ENCODE results near the gene ARMC6.

The ARMC6 gene

DNA sequence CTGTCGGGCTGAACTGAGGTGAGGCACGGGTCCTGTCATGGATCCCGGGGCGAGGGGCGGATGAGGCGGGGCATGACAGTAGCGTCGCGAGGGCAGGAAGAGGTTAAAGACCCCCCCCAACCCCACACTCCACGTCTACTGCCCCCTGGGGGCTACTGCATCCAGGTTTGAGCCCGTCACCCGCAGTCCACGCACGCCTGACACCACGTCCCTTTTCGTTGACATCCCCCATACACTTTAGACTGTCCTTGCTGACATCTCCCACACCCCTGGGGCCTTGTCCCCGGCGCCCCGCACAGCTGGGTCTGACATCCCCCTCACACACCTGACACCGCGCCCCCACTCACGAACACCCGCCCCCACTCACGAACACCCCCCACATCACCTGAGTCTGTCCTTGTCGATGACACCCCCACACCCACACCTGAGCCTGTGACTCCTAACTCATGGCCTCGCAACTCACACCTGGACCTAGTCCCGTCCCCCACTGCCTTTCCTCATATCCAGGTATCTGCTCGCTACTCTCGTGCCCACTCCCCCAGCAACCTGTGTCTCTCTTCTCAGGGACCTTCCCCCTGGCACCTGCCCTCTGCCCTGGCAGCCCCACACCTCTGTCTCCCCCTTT, 30.8 kb downstream of the ARMC6 start:
- Histone ChIP-seq H3K9me3 (ENCODE audit: insufficient read depth, low read length, severe bottlenecking) (no peaks in the 10 kb centered on the region), H3K9ac (ENCODE audit: low read depth, low read length) (peak overlapping the region; percentile 57), H3K27me3 (ENCODE audit: insufficient read depth, low read length, poor library complexity) (no peaks in the 10 kb centered on the region), H2AFZ (ENCODE audit: low read depth, low read length) (peak overlapping the region; percentile 46), H3K79me2 (ENCODE audit: insufficient read depth, low read length) (peaks cover 16% of the 10 kb centered on the region), H3K36me3 (ENCODE audit: insufficient read depth, low read length) (peaks cover 18% of the 10 kb centered on the region), H3K4me2 (ENCODE audit: insufficient read depth, low read length) (peak overlapping the region; percentile 99), H3K4me1 (ENCODE audit: insufficient read depth, low read length) (peaks cover 33% of the 10 kb centered on the region), H3K27ac (ENCODE audit: low read length) (peak overlapping the region; percentile 33), H3K4me3 (ENCODE audit: low read depth in 1 of 2, low read length in 2 of 2) (peak overlapping the region; percentile 14 to 74; a peak in 3 of 4 replicates), H4K20me1 (ENCODE audit: insufficient read depth, low read length) (no peaks in the 10 kb centered on the region)
- no peak for DNase-seq
- no peak; the same call in 2 of the 3 replicates for ATAC-seq (ENCODE audit: insufficient read depth, low read depth)
- TF ChIP-seq, protein P1, sequence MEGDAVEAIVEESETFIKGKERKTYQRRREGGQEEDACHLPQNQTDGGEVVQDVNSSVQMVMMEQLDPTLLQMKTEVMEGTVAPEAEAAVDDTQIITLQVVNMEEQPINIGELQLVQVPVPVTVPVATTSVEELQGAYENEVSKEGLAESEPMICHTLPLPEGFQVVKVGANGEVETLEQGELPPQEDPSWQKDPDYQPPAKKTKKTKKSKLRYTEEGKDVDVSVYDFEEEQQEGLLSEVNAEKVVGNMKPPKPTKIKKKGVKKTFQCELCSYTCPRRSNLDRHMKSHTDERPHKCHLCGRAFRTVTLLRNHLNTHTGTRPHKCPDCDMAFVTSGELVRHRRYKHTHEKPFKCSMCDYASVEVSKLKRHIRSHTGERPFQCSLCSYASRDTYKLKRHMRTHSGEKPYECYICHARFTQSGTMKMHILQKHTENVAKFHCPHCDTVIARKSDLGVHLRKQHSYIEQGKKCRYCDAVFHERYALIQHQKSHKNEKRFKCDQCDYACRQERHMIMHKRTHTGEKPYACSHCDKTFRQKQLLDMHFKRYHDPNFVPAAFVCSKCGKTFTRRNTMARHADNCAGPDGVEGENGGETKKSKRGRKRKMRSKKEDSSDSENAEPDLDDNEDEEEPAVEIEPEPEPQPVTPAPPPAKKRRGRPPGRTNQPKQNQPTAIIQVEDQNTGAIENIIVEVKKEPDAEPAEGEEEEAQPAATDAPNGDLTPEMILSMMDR (IDR thresholded peaks at IDR 0.05; ENCODE audit: borderline replicate concordance, extremely low read depth, low read length, poor library complexity, severe bottlenecking), result peak; percentile 66
- no peak for TF ChIP-seq EZH2 (IDR thresholded peaks at IDR 0.05; ENCODE audit: borderline replicate concordance, low read depth, low read length, severe bottlenecking)

DNA sequence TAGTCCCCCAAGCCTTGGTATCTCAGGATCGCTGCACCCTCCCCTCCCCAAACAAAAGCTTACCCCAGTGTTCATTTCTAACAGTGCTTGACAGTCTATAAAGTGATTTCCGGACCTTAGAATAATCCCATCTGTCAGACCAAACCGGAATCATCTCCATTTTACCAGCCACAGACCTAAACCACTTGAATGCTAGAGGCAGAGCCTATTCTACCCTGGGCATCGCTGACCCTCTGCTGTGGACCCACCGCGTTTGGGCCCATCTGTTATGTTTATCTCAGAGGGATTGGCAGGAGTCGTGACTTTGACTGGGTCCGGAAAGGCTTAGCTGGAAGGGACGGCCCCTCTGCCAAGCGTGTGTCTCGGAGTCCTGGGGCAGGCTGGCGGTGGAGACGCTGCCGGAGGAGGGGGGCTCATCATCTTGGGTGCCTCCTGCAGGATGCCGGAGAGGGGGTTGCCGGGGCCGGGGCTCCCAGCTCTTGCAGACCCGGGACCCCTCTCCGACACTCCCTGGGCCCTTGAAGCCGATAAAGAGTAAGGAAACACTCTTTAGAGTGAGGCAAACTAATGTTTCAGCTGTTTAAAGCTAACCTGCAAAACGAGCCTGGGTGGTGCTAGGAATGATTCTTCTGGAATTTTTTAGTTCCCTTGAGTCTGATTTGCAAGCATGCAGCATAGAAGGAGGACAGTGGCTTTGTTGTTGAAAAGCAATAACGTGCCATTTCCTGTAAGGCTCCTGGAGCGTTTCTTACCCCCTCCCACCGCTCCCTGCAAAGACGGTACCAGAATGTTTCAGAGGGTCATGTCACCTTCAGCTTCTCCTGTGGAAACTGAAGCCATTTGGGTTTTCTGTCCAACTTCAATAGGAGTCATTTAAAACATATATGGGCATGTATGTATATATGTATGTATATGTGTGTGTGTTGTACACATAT, 31.7 kb downstream of the ARMC6 start:
- peak; percentile 47 for DNase-seq
- Histone ChIP-seq H4K20me1 (ENCODE audit: insufficient read depth, low read length) (no peaks in the 10 kb centered on the region), H3K4me2 (ENCODE audit: insufficient read depth, low read length) (peak overlapping the region; percentile 99), H3K36me3 (ENCODE audit: insufficient read depth, low read length) (peaks cover 9% of the 10 kb centered on the region), H3K9me3 (ENCODE audit: insufficient read depth, low read length, severe bottlenecking) (no peaks in the 10 kb centered on the region), H3K9ac (ENCODE audit: low read depth, low read length) (peak overlapping the region; percentile 57), H3K79me2 (ENCODE audit: insufficient read depth, low read length) (peaks cover 17% of the 10 kb centered on the region), H3K27ac (ENCODE audit: low read length) (peak overlapping the region; percentile 33), H3K4me1 (ENCODE audit: insufficient read depth, low read length) (peaks cover 33% of the 10 kb centered on the region), H3K4me3 (ENCODE audit: low read depth in 1 of 2, low read length in 2 of 2) (peak overlapping the region; percentile 14 to 74; a peak in 3 of 4 replicates), H2AFZ (ENCODE audit: low read depth, low read length) (peak overlapping the region; percentile 46), H3K27me3 (ENCODE audit: insufficient read depth, low read length, poor library complexity) (no peaks in the 10 kb centered on the region)
- no peak for ATAC-seq (ENCODE audit: insufficient read depth, low read depth)
- TF ChIP-seq EZH2 (IDR thresholded peaks at IDR 0.05; ENCODE audit: borderline replicate concordance, low read depth, low read length, severe bottlenecking), result no peak
- TF ChIP-seq, protein P1 (IDR thresholded peaks at IDR 0.05; ENCODE audit: borderline replicate concordance, extremely low read depth, low read length, poor library complexity, severe bottlenecking), result no peak

DNA sequence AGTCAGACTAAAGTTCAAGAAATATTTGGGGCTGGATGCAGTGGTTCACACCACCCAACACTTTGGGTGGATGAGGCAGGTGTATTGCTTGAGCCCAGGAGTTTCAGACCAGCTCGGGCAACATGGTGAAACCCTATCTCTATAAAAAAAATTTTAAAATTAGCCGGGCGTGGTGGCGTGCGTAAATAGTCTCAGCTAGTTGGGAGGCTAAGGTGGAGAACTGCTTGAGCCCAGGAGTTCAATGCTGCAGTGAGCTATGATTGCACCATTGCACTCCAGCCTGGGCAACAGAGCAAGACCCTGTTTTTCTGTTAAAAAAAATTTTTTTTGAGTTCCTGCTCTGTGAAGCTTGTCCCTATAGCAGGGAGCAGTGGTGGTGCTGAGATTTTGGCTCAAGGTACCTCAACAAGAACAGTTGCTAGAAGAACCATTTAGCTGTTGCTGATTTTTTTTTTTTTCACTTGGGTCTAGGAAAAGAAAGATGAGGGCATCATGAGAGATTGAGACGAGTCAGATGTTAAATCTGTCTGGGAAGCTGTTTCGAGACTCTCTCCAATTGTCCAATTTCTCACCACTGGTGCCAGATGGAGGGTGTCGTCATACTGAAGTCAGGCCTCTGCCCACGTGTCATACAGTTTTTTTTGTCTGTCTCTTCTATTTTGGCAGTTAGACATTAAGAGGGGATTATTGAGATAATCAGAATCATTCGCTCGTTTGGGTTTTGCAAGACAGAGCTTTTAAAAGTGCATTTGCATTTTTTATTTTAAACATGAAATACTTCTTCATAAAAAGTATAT, 34.1 kb downstream of the ARMC6 start:
- Histone ChIP-seq H3K4me2 (ENCODE audit: insufficient read depth, low read length) (no peak overlapping the region), H3K4me3 (ENCODE audit: low read depth in 1 of 2, low read length in 2 of 2) (no peak overlapping the region), H3K27ac (ENCODE audit: low read length) (no peak overlapping the region), H3K27me3 (ENCODE audit: insufficient read depth, low read length, poor library complexity) (no peaks in the 10 kb centered on the region), H3K36me3 (ENCODE audit: insufficient read depth, low read length) (no peaks in the 10 kb centered on the region), H2AFZ (ENCODE audit: low read depth, low read length) (no peak overlapping the region), H3K79me2 (ENCODE audit: insufficient read depth, low read length) (peaks cover 17% of the 10 kb centered on the region), H3K4me1 (ENCODE audit: insufficient read depth, low read length) (peaks cover 27% of the 10 kb centered on the region), H4K20me1 (ENCODE audit: insufficient read depth, low read length) (no peaks in the 10 kb centered on the region), H3K9me3 (ENCODE audit: insufficient read depth, low read length, severe bottlenecking) (no peaks in the 10 kb centered on the region), H3K9ac (ENCODE audit: low read depth, low read length) (no peak overlapping the region)
- TF ChIP-seq, protein P1 (IDR thresholded peaks at IDR 0.05; ENCODE audit: borderline replicate concordance, extremely low read depth, low read length, poor library complexity, severe bottlenecking), result no peak
- TF ChIP-seq EZH2 (IDR thresholded peaks at IDR 0.05; ENCODE audit: borderline replicate concordance, low read depth, low read length, severe bottlenecking), result no peak
- DNase-seq (no peak), ATAC-seq (ENCODE audit: insufficient read depth, low read depth) (no peak)

All from DND-41 (cell line).